ENCODE results near the gene UBXN7.
"Not testable (repeated sequence)": the region's sequence is repeated elsewhere in the genome, so short reads cannot be mapped to it uniquely, and the experiment has no call there.

GRCh38 chr3:196314086-196314485, 118.1 kb downstream of the UBXN7 start:
- TF ChIP-seq BACH2 (CRISPR knock-in tag; IDR thresholded peaks at IDR 0.05; ENCODE audit: borderline replicate concordance); CSDC2 (CRISPR knock-in tag; IDR thresholded peaks at IDR 0.05); ZC3H10 (CRISPR knock-in tag; IDR thresholded peaks at IDR 0.05); PATZ1 (CRISPR knock-in tag; IDR thresholded peaks at IDR 0.05; ENCODE audit: borderline replicate concordance); ZFP30 (CRISPR knock-in tag; IDR thresholded peaks at IDR 0.05); OSR1 (CRISPR knock-in tag; IDR thresholded peaks at IDR 0.05); SNAI2 (CRISPR knock-in tag; IDR thresholded peaks at IDR 0.05): not testable (repeated sequence)

Data from SK-N-SH treated with all-trans-retinoic acid at 6 μM for 48 hours (cell line).